ENCODE measurements around the gene PFDN2. TPM values are rescaled to one million over a fixed set of nuclear protein-coding genes. Genes with fewer than 3 reads are reported as not detected.

PFDN2 gene
- total and polyA plus RNA-seq, 10 of the 15 experiments (the other 5 are each of a cell fraction or from before 2014, with no cell fraction given), result 30.0 to 141 (median 80.5) TPM

GRCh38 chr1:161098210-161099068, 19.4 kb downstream of the PFDN2 start, which contains the start of gene KLHDC9:
Gene KLHDC9, plus strand, starts transcription at chr1:161098361. Its CDS starts 175 bp downstream, at chr1:161098536.
- in situ Hi-C loops (cut with MboI), result no loop called here
- TF ChIP-seq PAX8 (IDR thresholded peaks at IDR 0.05) (no peak), YBX1 (IDR thresholded peaks at IDR 0.05) (no peak), SREBF1 (IDR thresholded peaks at IDR 0.05; ENCODE audit: low read length) (no peak), MYB (IDR thresholded peaks at IDR 0.05; ENCODE audit: borderline replicate concordance, low read depth, low read length) (no peak), PBX3 (IDR thresholded peaks at IDR 0.05; ENCODE audit: insufficient replicate concordance, low read depth, low read length) (no peak), POLR2AphosphoS5 (IDR thresholded peaks at IDR 0.05; ENCODE audit: low read length) (peak; percentile 35; the same call in 1 of the 2 replicates), ETV6 (conservative IDR thresholded peaks at IDR 0.05 in 1 of 2, IDR thresholded peaks at IDR 0.05 in 1 of 2; ENCODE audit: borderline replicate concordance in 1 of 2, low read depth in 1 of 2) (no peak), KLF5 (IDR thresholded peaks at IDR 0.05; ENCODE audit: partially characterized antibody) (peak; percentile 57)
- TF ChIP-seq, protein P1, sequence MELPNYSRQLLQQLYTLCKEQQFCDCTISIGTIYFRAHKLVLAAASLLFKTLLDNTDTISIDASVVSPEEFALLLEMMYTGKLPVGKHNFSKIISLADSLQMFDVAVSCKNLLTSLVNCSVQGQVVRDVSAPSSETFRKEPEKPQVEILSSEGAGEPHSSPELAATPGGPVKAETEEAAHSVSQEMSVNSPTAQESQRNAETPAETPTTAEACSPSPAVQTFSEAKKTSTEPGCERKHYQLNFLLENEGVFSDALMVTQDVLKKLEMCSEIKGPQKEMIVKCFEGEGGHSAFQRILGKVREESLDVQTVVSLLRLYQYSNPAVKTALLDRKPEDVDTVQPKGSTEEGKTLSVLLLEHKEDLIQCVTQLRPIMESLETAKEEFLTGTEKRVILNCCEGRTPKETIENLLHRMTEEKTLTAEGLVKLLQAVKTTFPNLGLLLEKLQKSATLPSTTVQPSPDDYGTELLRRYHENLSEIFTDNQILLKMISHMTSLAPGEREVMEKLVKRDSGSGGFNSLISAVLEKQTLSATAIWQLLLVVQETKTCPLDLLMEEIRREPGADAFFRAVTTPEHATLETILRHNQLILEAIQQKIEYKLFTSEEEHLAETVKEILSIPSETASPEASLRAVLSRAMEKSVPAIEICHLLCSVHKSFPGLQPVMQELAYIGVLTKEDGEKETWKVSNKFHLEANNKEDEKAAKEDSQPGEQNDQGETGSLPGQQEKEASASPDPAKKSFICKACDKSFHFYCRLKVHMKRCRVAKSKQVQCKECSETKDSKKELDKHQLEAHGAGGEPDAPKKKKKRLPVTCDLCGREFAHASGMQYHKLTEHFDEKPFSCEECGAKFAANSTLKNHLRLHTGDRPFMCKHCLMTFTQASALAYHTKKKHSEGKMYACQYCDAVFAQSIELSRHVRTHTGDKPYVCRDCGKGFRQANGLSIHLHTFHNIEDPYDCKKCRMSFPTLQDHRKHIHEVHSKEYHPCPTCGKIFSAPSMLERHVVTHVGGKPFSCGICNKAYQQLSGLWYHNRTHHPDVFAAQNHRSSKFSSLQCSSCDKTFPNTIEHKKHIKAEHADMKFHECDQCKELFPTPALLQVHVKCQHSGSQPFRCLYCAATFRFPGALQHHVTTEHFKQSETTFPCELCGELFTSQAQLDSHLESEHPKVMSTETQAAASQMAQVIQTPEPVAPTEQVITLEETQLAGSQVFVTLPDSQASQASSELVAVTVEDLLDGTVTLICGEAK (IDR thresholded peaks at IDR 0.05; ENCODE audit: borderline replicate concordance), result peak; percentile 49; the same call in 1 of the 2 replicates
- TF ChIP-seq, protein P2, sequence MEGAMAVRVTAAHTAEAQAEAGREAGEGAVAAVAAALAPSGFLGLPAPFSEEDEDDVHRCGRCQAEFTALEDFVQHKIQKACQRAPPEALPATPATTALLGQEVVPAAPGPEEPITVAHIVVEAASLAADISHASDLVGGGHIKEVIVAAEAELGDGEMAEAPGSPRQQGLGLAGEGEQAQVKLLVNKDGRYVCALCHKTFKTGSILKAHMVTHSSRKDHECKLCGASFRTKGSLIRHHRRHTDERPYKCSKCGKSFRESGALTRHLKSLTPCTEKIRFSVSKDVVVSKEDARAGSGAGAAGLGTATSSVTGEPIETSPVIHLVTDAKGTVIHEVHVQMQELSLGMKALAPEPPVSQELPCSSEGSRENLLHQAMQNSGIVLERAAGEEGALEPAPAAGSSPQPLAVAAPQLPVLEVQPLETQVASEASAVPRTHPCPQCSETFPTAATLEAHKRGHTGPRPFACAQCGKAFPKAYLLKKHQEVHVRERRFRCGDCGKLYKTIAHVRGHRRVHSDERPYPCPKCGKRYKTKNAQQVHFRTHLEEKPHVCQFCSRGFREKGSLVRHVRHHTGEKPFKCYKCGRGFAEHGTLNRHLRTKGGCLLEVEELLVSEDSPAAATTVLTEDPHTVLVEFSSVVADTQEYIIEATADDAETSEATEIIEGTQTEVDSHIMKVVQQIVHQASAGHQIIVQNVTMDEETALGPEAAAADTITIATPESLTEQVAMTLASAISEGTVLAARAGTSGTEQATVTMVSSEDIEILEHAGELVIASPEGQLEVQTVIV (IDR thresholded peaks at IDR 0.05; ENCODE audit: borderline replicate concordance, partially characterized antibody), result peak; percentile 99

More at GRCh38 chr1:161098210-161099068, 19.4 kb downstream of the PFDN2 start, which contains the start of gene KLHDC9:
- Histone ChIP-seq H3K27me3 (replicated peaks in 1 of 2; ENCODE audit: control insufficient read depth in 2 of 2, insufficient read depth in 2 of 2, low read length in 1 of 2) (no peaks in the 10 kb centered on the region), H3K9ac (ENCODE audit: control insufficient read depth, insufficient read depth, low read length) (peak within 1 kb of the TSS; percentile 70), H3K79me2 (ENCODE audit: control insufficient read depth, insufficient read depth, low read length) (no peaks in the 10 kb centered on the region), H2AFZ (ENCODE audit: control insufficient read depth, low read depth, low read length) (peak within 1 kb of the TSS; percentile 93), H3K36me3 (ENCODE audit: control insufficient read depth in 2 of 2, insufficient read depth in 2 of 2, low read length in 1 of 2) (peaks cover 4 to 11% of the 10 kb centered on the region in 2 experiments), H4K20me1 (ENCODE audit: control insufficient read depth, insufficient read depth) (no peaks in the 10 kb centered on the region), H3K27ac (ENCODE audit: control insufficient read depth, insufficient read depth) (peak within 1 kb of the TSS; percentile 66), H3K4me1 (ENCODE audit: control insufficient read depth, insufficient read depth, low read length) (peaks cover 29% of the 10 kb centered on the region), H3K4me3 (peak within 1 kb of the TSS; percentile 74), H3K4me2 (ENCODE audit: control insufficient read depth, insufficient read depth) (peak within 1 kb of the TSS; percentile 98), H3K9me3 (replicated peaks; ENCODE audit: control insufficient read depth, insufficient read depth, low read length) (no peaks in the 10 kb centered on the region)
- ChIA-PET POLR2A (interaction anchor here (0.6 to 5.6 kb wide), 9 partner anchors 14 to 101 kb away, joined by 3 to 66 read pairs (median 5); partner anchors contain the start of genes ARHGAP30, NIT1, PFDN2 and USF1), CTCF (interaction anchor here (0.6 to 7.6 kb wide), 29 partner anchors 11 to 285 kb away, joined by 3 to 181 read pairs (median 5); partner anchors contain the start of genes ARHGAP30, ITLN2, NIT1 and PFDN2), SMC1A (ENCODE audit: uncharacterized antibody, unreplicated experiment) (interaction anchor here (0.6 to 7.0 kb wide), 25 partner anchors 10 to 261 kb away, joined by 3 to 110 read pairs (median 6); partner anchors contain the start of genes ARHGAP30, F11R, ITLN2 and USF1), RAD21 (ENCODE audit: unreplicated experiment) (interaction anchor here (0.6 to 6.7 kb wide), 20 partner anchors 28 to 316 kb away, joined by 3 to 90 read pairs (median 4); partner anchors contain the start of genes ARHGAP30, F11R, TSTD1 and USF1)
- DNase-seq (ENCODE audit: low read depth, low spot score), result peak; percentile 87
- no TSS peak for BruUV-seq (replicated peaks)
- ATAC-seq, result peak; percentile 91
- intact Hi-C loops (cut with micrococcal nuclease; ENCODE audit: unreplicated experiment), result no loop called here
- 7% methylated on average over 71 of the region's 71 CpGs for WGBS (ENCODE audit: insufficient coverage, insufficient replicate concordance, low lambda C conversion rate, missing lambda C conversion rate)
- peak; percentile 78 for FAIRE-seq
